Measurements from ENCODE around the gene MZT2A. TPM values are rescaled to one million over a fixed set of nuclear protein-coding genes. Genes with fewer than 3 reads are reported as not detected.
A peak's percentile ranks its signal among the peaks of the same experiment; 100 is the strongest.
"Not testable (repeated sequence)": the region's sequence is repeated elsewhere in the genome, so short reads cannot be mapped to it uniquely, and the experiment has no call there.

The MZT2A gene
- total RNA-seq, 1 experiment from 2014 or later = 143 TPM

DNA sequence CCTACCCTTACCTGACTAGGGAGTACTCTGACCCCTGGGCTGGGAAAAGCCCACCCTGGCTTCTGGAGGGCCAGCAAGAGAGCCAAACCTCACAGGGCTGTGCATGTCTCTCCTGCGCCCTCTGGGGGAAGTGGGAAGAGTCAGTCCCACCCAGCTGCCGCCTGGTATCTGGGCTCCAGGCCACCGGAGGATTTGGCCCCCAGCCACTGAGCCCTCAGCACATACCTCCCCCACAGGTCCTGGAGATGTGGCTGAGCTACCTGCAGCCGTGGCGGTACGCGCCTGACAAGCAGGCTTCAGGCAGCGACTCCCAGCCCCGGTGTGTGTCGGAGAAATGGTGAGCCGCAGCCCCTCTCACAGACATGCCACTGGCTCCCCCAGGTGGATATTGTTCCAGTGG lies 24.4 kb upstream of the MZT2A start:
- H3K9me3 ChIP-seq (ENCODE audit: control insufficient read depth, insufficient read depth, low read depth, low read length); BruUV-seq (replicated peaks); H3K36me3 ChIP-seq (ENCODE audit: control insufficient read depth, insufficient read depth, low read length); DNase-seq (ENCODE audit: low read depth, low spot score); CTCF ChIA-PET; H3K27me3 ChIP-seq (ENCODE audit: control insufficient read depth, insufficient read depth, low read length); POLR2A ChIA-PET; H3K27ac ChIP-seq (ENCODE audit: low read length); in situ Hi-C loops (cut with HindIII; ENCODE audit: low pct_unique_long_range_greater_than_20kb, low sequenced_read_pairs); H3K4me1 ChIP-seq (ENCODE audit: control insufficient read depth, insufficient read depth, low read length); intact Hi-C loops (cut with micrococcal nuclease; ENCODE audit: unreplicated experiment); H3K4me3 ChIP-seq (ENCODE audit: low read depth in 2 of 2, low read length in 2 of 2): not testable (repeated sequence)
- peak; percentile 35; the same call in 1 of the 2 replicates for ATAC-seq
- TF ChIP-seq CTCF (IDR thresholded peaks at IDR 0.05) = peak; percentile 69

DNA sequence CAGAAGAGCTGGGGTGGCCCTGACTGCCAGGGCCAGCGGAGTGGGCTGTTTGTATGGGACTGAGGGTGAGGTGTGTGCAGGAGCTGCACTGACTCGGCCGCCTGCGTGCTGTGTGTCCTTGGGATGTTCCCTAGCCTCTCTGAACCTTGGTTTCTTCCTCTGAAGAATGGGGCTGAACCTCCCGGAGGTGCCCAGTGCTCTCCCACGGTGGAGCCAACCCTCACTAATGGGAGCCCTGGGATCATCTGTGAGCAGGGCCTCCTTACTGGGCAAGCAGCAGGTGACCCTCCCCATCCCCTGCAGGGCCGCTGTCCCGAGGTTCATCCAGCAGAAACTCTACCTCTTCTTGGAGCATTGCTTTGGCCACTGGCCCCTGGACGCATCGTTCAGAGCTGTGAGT lies 23.8 kb upstream of the MZT2A start:
- DNase-seq (ENCODE audit: low read depth, low spot score) (no peak), ATAC-seq (no peak)
- no peaks in the 10 kb centered on the region for H3K36me3 ChIP-seq (ENCODE audit: control insufficient read depth, insufficient read depth, low read length)
- no peaks in the 10 kb centered on the region for H3K27me3 ChIP-seq (ENCODE audit: control insufficient read depth, insufficient read depth, low read length)
- CTCF ChIA-PET = no interaction called here
- TF ChIP-seq SIN3A (IDR thresholded peaks at IDR 0.05; ENCODE audit: borderline replicate concordance, insufficient read depth, low read depth, low read length) = no peak
- no peak for TF ChIP-seq REST (IDR thresholded peaks at IDR 0.05; ENCODE audit: insufficient read depth in 1 of 2, low read depth in 2 of 2, low read length in 1 of 2)
- no peak; the same call in 1 of the 2 replicates for TF ChIP-seq POLR2AphosphoS5 (IDR thresholded peaks at IDR 0.05; ENCODE audit: low read depth, low read length)
- TF ChIP-seq CTCF (IDR thresholded peaks at IDR 0.05) = no peak
- TF ChIP-seq TCF7L2 (IDR thresholded peaks at IDR 0.05; ENCODE audit: low read depth, low read length) = no peak
- in situ Hi-C loops (cut with HindIII; ENCODE audit: low pct_unique_long_range_greater_than_20kb, low sequenced_read_pairs) = no loop called here
- no peak overlapping the region for H3K27ac ChIP-seq (ENCODE audit: low read length)
- intact Hi-C loops (cut with micrococcal nuclease; ENCODE audit: unreplicated experiment) = no loop called here
- no peaks in the 10 kb centered on the region for H3K4me1 ChIP-seq (ENCODE audit: control insufficient read depth, insufficient read depth, low read length)
- H3K4me3 ChIP-seq (ENCODE audit: low read depth in 2 of 2, low read length in 2 of 2) = no peak overlapping the region
- POLR2A ChIA-PET = no interaction called here
- BruUV-seq (replicated peaks) = no TSS peak
- H3K9me3 ChIP-seq (ENCODE audit: control insufficient read depth, insufficient read depth, low read depth, low read length) = no peaks in the 10 kb centered on the region

DNA sequence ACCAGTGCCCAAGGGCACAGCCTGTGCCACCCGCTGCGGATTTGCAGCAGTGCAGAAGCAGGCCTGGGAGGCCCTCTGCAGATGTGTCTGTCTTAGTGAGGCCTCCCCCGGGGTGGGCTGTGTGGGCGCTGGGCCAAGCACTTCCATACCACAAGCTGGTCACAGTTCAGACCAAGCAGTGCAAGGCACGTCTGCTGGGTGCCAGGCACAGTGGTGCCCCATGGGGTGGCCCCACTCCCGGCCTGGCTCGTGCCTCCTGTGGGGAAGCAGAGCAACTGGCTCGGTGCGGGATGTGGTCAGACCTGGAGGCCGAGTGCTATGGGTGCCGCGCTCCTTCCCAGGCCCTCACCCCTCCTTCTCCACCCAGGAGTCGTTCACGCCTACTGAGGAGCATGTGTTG lies 23.0 kb upstream of the MZT2A start:
- intact Hi-C loops (cut with micrococcal nuclease; ENCODE audit: unreplicated experiment); CTCF ChIA-PET; in situ Hi-C loops (cut with HindIII; ENCODE audit: low pct_unique_long_range_greater_than_20kb, low sequenced_read_pairs); H3K36me3 ChIP-seq (ENCODE audit: control insufficient read depth, insufficient read depth, low read length); H3K4me3 ChIP-seq (ENCODE audit: low read depth in 2 of 2, low read length in 2 of 2); POLR2A ChIA-PET; H3K9me3 ChIP-seq (ENCODE audit: control insufficient read depth, insufficient read depth, low read depth, low read length); H3K27me3 ChIP-seq (ENCODE audit: control insufficient read depth, insufficient read depth, low read length); H3K4me1 ChIP-seq (ENCODE audit: control insufficient read depth, insufficient read depth, low read length); DNase-seq (ENCODE audit: low read depth, low spot score); BruUV-seq (replicated peaks); H3K27ac ChIP-seq (ENCODE audit: low read length): not testable (repeated sequence)
- 0 out of 2 replicates have a peak, but pooled peaks have one; percentile 10 for ATAC-seq

- H3K27ac ChIP-seq (ENCODE audit: low read length); ATAC-seq; H3K4me1 ChIP-seq (ENCODE audit: control insufficient read depth, insufficient read depth, low read length); H3K9me3 ChIP-seq (ENCODE audit: control insufficient read depth, insufficient read depth, low read depth, low read length); CTCF ChIA-PET; DNase-seq (ENCODE audit: low read depth, low spot score); H3K36me3 ChIP-seq (ENCODE audit: control insufficient read depth, insufficient read depth, low read length); intact Hi-C loops (cut with micrococcal nuclease; ENCODE audit: unreplicated experiment); H3K27me3 ChIP-seq (ENCODE audit: control insufficient read depth, insufficient read depth, low read length); H3K4me3 ChIP-seq (ENCODE audit: low read depth in 2 of 2, low read length in 2 of 2); BruUV-seq (replicated peaks); in situ Hi-C loops (cut with HindIII; ENCODE audit: low pct_unique_long_range_greater_than_20kb, low sequenced_read_pairs): not testable (repeated sequence)
- POLR2A ChIA-PET = interaction anchor here (0.7 kb wide), 1 partner anchor 8 kb away, joined by 3 read pairs; no protein-coding TSS in a partner anchor
These were observed 22.4 kb upstream of the MZT2A start for GRCh38 chr2:131514408-131515166.

Measured in Panc1 (cell line).